ENCODE measurements around the gene AGPAT4.

GRCh38 chr6:161181121-161181520, 92.7 kb downstream of the AGPAT4 start:
- TF ChIP-seq CTCF (IDR thresholded peaks at IDR 0.05) (no peak), POLR2A (IDR thresholded peaks at IDR 0.05) (no peak)
